ENCODE measurements around the gene HACD2. TPM values are rescaled to one million over a fixed set of nuclear protein-coding genes. Genes with fewer than 3 reads are reported as not detected.
"Not testable (repeated sequence)": the region's sequence is repeated elsewhere in the genome, so short reads cannot be mapped to it uniquely, and the experiment has no call there.

HACD2 gene
- total RNA-seq, 3 donors from 2014 or later (not counting 1 experiment from before 2014, with no cell fraction given) = 16.1 to 34.1 (median 24.6) TPM

DNA sequence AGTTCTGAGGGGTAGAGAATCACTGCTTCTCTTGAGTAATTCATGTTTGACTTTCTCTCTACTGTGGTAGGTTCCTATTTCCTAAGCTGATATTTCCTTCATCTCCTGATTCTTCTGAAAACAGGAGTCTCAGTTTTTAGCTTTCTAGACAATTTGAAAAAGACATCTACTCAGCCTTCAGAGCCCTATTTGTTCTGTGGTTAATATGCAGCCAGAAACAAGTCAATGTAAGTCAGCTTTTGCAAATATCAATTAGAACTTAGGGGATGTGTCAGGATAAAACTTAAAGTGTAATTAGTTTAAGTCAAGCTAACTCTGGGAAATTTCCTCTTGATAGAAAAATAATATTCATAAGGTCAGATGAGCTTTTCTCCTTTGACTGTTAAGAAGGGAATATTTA, 21.7 kb upstream of the HACD2 start:
- no peaks in the 10 kb centered on the region for H3K27me3 Mint-ChIP-seq (ENCODE audit: low read depth in 2 of 2)
- H3K4me1 ChIP-seq (ENCODE audit: control insufficient read depth, insufficient read depth, low read length) = no peaks in the 10 kb centered on the region
- H3K4me3 Mint-ChIP-seq = no peak overlapping the region
- intact Hi-C loops (cut with micrococcal nuclease) = no loop called here
- DNase-seq (no peak), ATAC-seq (no peak)
- no peaks in the 10 kb centered on the region for H3K27me3 ChIP-seq (ENCODE audit: control insufficient read depth, insufficient read depth, low read length)
- no peak overlapping the region for H3K27ac ChIP-seq (ENCODE audit: low read length)
- no peaks in the 10 kb centered on the region for H3K36me3 ChIP-seq (ENCODE audit: control insufficient read depth, insufficient read depth, low read length)
- no peak overlapping the region for H3K4me3 ChIP-seq (ENCODE audit: low read length)
- H3K36me3 Mint-ChIP-seq = no peaks in the 10 kb centered on the region
- no peaks in the 10 kb centered on the region for H3K9me3 ChIP-seq (ENCODE audit: control insufficient read depth, insufficient read depth, low read length)
- H3K4me1 Mint-ChIP-seq = peaks cover 0 to 3% of the 10 kb centered on the region in 2 donors
- no peak overlapping the region for H3K27ac Mint-ChIP-seq
- TF ChIP-seq, protein P1, sequence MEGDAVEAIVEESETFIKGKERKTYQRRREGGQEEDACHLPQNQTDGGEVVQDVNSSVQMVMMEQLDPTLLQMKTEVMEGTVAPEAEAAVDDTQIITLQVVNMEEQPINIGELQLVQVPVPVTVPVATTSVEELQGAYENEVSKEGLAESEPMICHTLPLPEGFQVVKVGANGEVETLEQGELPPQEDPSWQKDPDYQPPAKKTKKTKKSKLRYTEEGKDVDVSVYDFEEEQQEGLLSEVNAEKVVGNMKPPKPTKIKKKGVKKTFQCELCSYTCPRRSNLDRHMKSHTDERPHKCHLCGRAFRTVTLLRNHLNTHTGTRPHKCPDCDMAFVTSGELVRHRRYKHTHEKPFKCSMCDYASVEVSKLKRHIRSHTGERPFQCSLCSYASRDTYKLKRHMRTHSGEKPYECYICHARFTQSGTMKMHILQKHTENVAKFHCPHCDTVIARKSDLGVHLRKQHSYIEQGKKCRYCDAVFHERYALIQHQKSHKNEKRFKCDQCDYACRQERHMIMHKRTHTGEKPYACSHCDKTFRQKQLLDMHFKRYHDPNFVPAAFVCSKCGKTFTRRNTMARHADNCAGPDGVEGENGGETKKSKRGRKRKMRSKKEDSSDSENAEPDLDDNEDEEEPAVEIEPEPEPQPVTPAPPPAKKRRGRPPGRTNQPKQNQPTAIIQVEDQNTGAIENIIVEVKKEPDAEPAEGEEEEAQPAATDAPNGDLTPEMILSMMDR (IDR thresholded peaks at IDR 0.05) = no peak
- H3K9me3 Mint-ChIP-seq = no peaks in the 10 kb centered on the region

GRCh38 chr3:123605789-123606234, 21.0 kb upstream of the HACD2 start:
- Histone ChIP-seq H3K36me3 (ENCODE audit: control insufficient read depth, insufficient read depth, low read length) (no peaks in the 10 kb centered on the region), H3K9me3 (ENCODE audit: control insufficient read depth, insufficient read depth, low read length) (no peaks in the 10 kb centered on the region), H3K4me1 (ENCODE audit: control insufficient read depth, insufficient read depth, low read length) (no peaks in the 10 kb centered on the region), H3K27me3 (ENCODE audit: control insufficient read depth, insufficient read depth, low read length) (no peaks in the 10 kb centered on the region), H3K4me3 (ENCODE audit: low read length) (no peak overlapping the region), H3K27ac (ENCODE audit: low read length) (no peak overlapping the region)
- H3K36me3 Mint-ChIP-seq = no peaks in the 10 kb centered on the region
- no peaks in the 10 kb centered on the region for H3K4me1 Mint-ChIP-seq
- intact Hi-C loops (cut with micrococcal nuclease) = no loop called here
- H3K4me3 Mint-ChIP-seq = no peak overlapping the region
- DNase-seq = no peak
- no peak overlapping the region for H3K27ac Mint-ChIP-seq
- H3K9me3 Mint-ChIP-seq = no peaks in the 10 kb centered on the region
- TF ChIP-seq, protein P1 (IDR thresholded peaks at IDR 0.05) = no peak
- WGBS (ENCODE audit: insufficient coverage) = 96% methylated on average over 5 of the region's 5 CpGs
- no peak for ATAC-seq
- no peaks in the 10 kb centered on the region for H3K27me3 Mint-ChIP-seq (ENCODE audit: low read depth in 2 of 2)

GRCh38 chr3:123603153-123603552, 18.3 kb upstream of the HACD2 start:
- H3K4me1 ChIP-seq (ENCODE audit: control insufficient read depth, insufficient read depth, low read length); DNase-seq; H3K9me3 Mint-ChIP-seq; H3K27me3 Mint-ChIP-seq (ENCODE audit: low read depth in 2 of 2); H3K9me3 ChIP-seq (ENCODE audit: control insufficient read depth, insufficient read depth, low read length); H3K4me1 Mint-ChIP-seq; intact Hi-C loops (cut with micrococcal nuclease); H3K36me3 ChIP-seq (ENCODE audit: control insufficient read depth, insufficient read depth, low read length); H3K4me3 Mint-ChIP-seq; H3K27ac ChIP-seq (ENCODE audit: low read length); H3K27me3 ChIP-seq (ENCODE audit: control insufficient read depth, insufficient read depth, low read length); H3K36me3 Mint-ChIP-seq; H3K4me3 ChIP-seq (ENCODE audit: low read length); ATAC-seq; H3K27ac Mint-ChIP-seq: not testable (repeated sequence)
- WGBS (ENCODE audit: insufficient coverage) = 81% methylated on average over 2 of the region's 2 CpGs

DNA sequence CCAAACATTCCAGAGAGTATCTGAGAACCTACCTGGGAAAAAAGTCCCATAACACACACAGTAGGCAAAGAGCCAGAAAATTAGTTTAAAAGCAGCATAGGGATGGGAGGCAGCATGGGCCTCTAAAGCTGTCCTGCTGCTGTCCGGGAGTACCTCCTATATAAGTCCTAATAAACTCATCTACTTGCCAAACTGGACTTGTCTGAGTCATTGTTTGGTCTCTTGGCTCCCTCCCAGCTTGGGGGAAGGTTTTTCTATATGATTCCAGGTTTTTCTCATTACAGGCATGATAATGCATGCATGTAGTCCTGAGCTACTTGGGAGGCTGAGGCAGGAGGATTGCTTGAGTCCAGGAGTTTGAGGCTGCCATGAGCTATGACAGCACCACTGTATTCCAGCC, 17.5 kb upstream of the HACD2 start:
- no peak for ATAC-seq

DNA sequence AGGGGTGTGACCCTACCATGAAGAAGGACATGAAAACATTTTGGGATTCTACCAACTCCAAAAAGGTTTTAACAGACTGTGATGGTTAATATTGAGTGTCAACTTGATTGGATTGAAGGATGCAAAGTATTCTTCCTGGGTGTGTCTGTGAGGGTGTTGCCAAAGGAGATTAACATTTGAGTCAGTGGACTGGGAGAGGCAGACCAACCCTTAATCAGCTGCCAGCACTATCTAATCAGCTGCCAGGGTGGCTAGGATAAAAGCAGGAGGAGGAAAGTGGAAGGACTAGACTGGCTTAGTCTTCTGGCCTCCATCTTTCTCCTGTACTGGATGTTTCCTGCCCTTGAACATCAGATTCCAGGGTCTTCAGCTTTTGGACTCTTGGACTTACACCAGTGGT, 16.0 kb upstream of the HACD2 start:
- H3K27me3 ChIP-seq (ENCODE audit: control insufficient read depth, insufficient read depth, low read length); H3K4me1 ChIP-seq (ENCODE audit: control insufficient read depth, insufficient read depth, low read length); ATAC-seq; H3K27ac Mint-ChIP-seq; H3K27me3 Mint-ChIP-seq (ENCODE audit: low read depth in 2 of 2); H3K9me3 Mint-ChIP-seq; H3K36me3 Mint-ChIP-seq; H3K36me3 ChIP-seq (ENCODE audit: control insufficient read depth, insufficient read depth, low read length); H3K4me3 Mint-ChIP-seq; intact Hi-C loops (cut with micrococcal nuclease); DNase-seq; H3K4me3 ChIP-seq (ENCODE audit: low read length); H3K4me1 Mint-ChIP-seq; H3K9me3 ChIP-seq (ENCODE audit: control insufficient read depth, insufficient read depth, low read length); H3K27ac ChIP-seq (ENCODE audit: low read length): not testable (repeated sequence)

More for the DNA sequence above, 17.5 kb upstream of the HACD2 start:
- Histone ChIP-seq H3K36me3 (ENCODE audit: control insufficient read depth, insufficient read depth, low read length) (no peaks in the 10 kb centered on the region), H3K27ac (ENCODE audit: low read length) (no peak overlapping the region), H3K9me3 (ENCODE audit: control insufficient read depth, insufficient read depth, low read length) (no peaks in the 10 kb centered on the region), H3K4me1 (ENCODE audit: control insufficient read depth, insufficient read depth, low read length) (no peaks in the 10 kb centered on the region), H3K27me3 (ENCODE audit: control insufficient read depth, insufficient read depth, low read length) (no peaks in the 10 kb centered on the region), H3K4me3 (ENCODE audit: low read length) (no peak overlapping the region)
- Mint-ChIP-seq H3K4me1 (no peaks in the 10 kb centered on the region), H3K27me3 (ENCODE audit: low read depth in 2 of 2) (no peaks in the 10 kb centered on the region), H3K36me3 (no peaks in the 10 kb centered on the region), H3K9me3 (no peaks in the 10 kb centered on the region), H3K4me3 (no peak overlapping the region), H3K27ac (no peak overlapping the region)
- TF ChIP-seq, protein P1 (IDR thresholded peaks at IDR 0.05) = no peak
- 100% methylated on average over 1 of the region's 1 CpG for WGBS (ENCODE audit: insufficient coverage)
- no peak for DNase-seq
- intact Hi-C loops (cut with micrococcal nuclease) = no loop called here

All from natural killer cell (primary cell).